Glutamatergic neuron (in vitro differentiated cells): ENCODE measurements around the gene MAML2. TPM values are rescaled to one million over a fixed set of nuclear protein-coding genes. Genes with fewer than 3 reads are reported as not detected.

Source experiments
- DNase-seq: peaks from one replicate; pipeline ENCODE4 v3.0.0; 2022
- H3K27ac Mint-ChIP-seq: one replicate; pipeline ENCODE4 v1.8.0; 2020; ENCODE audit warnings: mild to moderate bottlenecking, mixed read lengths, inconsistent platforms; ENCODE audit not compliant: unreplicated experiment
- H3K27me3 Mint-ChIP-seq: one replicate; pipeline ENCODE4 v1.8.0; 2020; ENCODE audit warnings: mild to moderate bottlenecking, moderate library complexity, mixed read lengths, inconsistent platforms; ENCODE audit not compliant: unreplicated experiment
- H3K36me3 Mint-ChIP-seq: one replicate; pipeline ENCODE4 v1.8.0; 2020; ENCODE audit warnings: mild to moderate bottlenecking, mixed read lengths, inconsistent platforms; ENCODE audit not compliant: unreplicated experiment
- H3K4me1 Mint-ChIP-seq: one replicate; pipeline ENCODE4 v1.8.0; 2020; ENCODE audit warnings: mild to moderate bottlenecking, low read depth, mixed read lengths, inconsistent platforms; ENCODE audit not compliant: unreplicated experiment
- H3K4me3 Mint-ChIP-seq: one replicate; pipeline ENCODE4 v1.8.0; 2020; ENCODE audit warnings: mild to moderate bottlenecking, mixed read lengths, inconsistent platforms; ENCODE audit not compliant: unreplicated experiment
- H3K9me3 Mint-ChIP-seq: one replicate; pipeline ENCODE4 v1.8.0; 2020; ENCODE audit warnings: mild to moderate bottlenecking, moderate library complexity, mixed read lengths, inconsistent platforms; ENCODE audit not compliant: unreplicated experiment
- total RNA-seq: library from RNA; stranded (reverse); fragmentation: NEBNext Ultra II Directional; extraction: Animal tissue kit (Norgen Biotek cat#: 25700); gene quantifications from one replicate; pipeline ENCODE4 v1.2.1, GENCODE V29; 2021; ENCODE audit not compliant: unreplicated experiment
- TF ChIP-seq, protein P1 (sequence below): fragments of 200-600 bp; sonication (generic); IDR thresholded peaks from one replicate; pipeline ENCODE4 v1.5.0; 2021; ENCODE audit not compliant: partially characterized antibody, unreplicated experiment

Gene MAML2
- total RNA-seq, 1 donor from 2014 or later, result 2.1 TPM

DNA sequence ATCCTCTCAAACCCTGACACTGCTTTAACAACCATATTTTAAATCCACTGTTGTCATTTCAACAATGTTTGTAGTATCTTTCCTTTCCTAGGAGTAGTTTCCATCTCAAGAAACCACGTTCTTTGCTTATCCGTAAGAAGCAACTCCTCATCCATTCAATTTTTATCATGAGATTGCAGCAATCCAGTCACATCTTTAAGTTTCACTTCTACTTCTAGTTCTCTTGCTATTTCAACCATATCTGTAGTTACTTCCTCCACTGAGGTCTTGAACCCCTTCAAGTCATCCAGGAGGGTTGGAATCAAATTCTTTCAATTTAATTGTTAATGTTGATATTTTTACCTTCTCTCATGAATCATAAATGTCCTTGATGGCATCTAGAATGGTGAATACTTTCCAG, 24.3 kb upstream of the MAML2 start:
- no peak overlapping the region for H3K27ac Mint-ChIP-seq
- H3K4me1 Mint-ChIP-seq, result no peaks in the 10 kb centered on the region
- DNase-seq, result no peak
- H3K9me3 Mint-ChIP-seq, result no peaks in the 10 kb centered on the region
- TF ChIP-seq, protein P1, sequence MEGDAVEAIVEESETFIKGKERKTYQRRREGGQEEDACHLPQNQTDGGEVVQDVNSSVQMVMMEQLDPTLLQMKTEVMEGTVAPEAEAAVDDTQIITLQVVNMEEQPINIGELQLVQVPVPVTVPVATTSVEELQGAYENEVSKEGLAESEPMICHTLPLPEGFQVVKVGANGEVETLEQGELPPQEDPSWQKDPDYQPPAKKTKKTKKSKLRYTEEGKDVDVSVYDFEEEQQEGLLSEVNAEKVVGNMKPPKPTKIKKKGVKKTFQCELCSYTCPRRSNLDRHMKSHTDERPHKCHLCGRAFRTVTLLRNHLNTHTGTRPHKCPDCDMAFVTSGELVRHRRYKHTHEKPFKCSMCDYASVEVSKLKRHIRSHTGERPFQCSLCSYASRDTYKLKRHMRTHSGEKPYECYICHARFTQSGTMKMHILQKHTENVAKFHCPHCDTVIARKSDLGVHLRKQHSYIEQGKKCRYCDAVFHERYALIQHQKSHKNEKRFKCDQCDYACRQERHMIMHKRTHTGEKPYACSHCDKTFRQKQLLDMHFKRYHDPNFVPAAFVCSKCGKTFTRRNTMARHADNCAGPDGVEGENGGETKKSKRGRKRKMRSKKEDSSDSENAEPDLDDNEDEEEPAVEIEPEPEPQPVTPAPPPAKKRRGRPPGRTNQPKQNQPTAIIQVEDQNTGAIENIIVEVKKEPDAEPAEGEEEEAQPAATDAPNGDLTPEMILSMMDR, result no peak
- peaks cover 3% of the 10 kb centered on the region for H3K27me3 Mint-ChIP-seq
- no peak overlapping the region for H3K4me3 Mint-ChIP-seq
- H3K36me3 Mint-ChIP-seq, result peaks cover 14% of the 10 kb centered on the region

DNA sequence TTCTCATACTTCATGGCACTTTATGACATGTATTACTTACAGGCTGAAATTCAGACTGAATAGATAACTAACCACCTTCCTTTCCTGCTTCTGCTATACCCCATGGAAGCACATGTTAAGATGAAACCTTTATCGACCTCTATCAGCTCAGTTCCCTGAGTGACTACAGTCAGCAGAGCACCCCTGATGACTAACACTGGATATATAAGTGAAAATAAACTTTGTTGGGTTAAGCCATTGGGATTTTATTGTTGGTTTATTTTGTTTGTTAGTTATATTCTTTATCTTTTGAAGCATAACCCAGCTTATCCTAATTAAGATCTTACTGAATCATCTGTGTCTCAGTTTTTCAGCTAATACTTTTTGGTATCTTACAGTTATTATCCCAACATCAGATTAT, 23.0 kb upstream of the MAML2 start:
- peaks cover 1% of the 10 kb centered on the region for H3K27me3 Mint-ChIP-seq
- TF ChIP-seq, protein P1, result no peak

DNA sequence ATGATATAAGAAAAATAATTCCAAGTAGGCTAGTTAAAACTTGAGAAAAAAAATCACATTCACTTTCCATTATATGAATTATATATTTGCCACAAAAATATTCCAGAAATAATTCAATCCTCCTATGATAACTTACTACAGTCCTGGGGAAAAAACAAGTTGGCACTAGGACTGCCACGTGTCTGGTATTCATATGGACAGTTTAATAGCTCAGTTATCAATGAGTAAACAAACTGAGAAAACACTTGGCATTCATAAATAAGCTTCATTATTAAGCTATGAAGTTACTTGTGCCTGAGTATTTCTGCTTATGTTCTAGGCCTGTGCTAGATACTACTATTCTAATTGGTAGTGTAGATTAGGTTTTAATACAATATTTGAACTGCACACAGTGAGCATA, 22.5 kb upstream of the MAML2 start:
- TF ChIP-seq, protein P1, result no peak
- no peak overlapping the region for H3K4me3 Mint-ChIP-seq
- no peaks in the 10 kb centered on the region for H3K9me3 Mint-ChIP-seq

More for the DNA sequence above, 23.0 kb upstream of the MAML2 start:
- DNase-seq, result no peak
- no peaks in the 10 kb centered on the region for H3K9me3 Mint-ChIP-seq
- H3K36me3 Mint-ChIP-seq, result peaks cover 14% of the 10 kb centered on the region
- no peaks in the 10 kb centered on the region for H3K4me1 Mint-ChIP-seq
- H3K27ac Mint-ChIP-seq, result no peak overlapping the region
- no peak overlapping the region for H3K4me3 Mint-ChIP-seq

DNA sequence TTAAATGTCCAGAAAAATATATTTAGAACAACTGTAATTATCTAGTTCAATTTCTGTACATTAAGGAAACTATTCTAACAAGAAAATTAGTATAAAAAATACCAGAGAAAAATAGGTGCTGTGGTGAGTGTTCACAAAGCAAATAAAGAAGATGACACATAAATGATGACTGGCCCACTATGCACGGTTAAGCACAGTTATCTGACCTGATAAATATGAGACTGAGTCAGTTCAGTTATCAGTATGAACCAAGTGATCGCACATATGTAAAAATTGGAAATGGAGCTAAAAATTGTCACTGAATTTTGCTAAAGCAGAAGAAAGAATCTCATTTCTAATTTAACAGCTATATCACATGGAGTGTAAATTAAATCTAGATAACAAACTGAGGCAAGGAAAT, 18.8 kb upstream of the MAML2 start:
- H3K27ac Mint-ChIP-seq, result no peak overlapping the region
- peaks cover 2% of the 10 kb centered on the region for H3K27me3 Mint-ChIP-seq
- H3K4me3 Mint-ChIP-seq, result no peak overlapping the region
- TF ChIP-seq, protein P1, result no peak
- no peaks in the 10 kb centered on the region for H3K36me3 Mint-ChIP-seq
- DNase-seq, result no peak
- H3K9me3 Mint-ChIP-seq, result no peaks in the 10 kb centered on the region
- no peaks in the 10 kb centered on the region for H3K4me1 Mint-ChIP-seq

More for the DNA sequence above, 22.5 kb upstream of the MAML2 start:
- peaks cover 1% of the 10 kb centered on the region for H3K27me3 Mint-ChIP-seq
- no peak for DNase-seq
- H3K4me1 Mint-ChIP-seq, result no peaks in the 10 kb centered on the region
- H3K36me3 Mint-ChIP-seq, result peaks cover 14% of the 10 kb centered on the region
- no peak overlapping the region for H3K27ac Mint-ChIP-seq

DNA sequence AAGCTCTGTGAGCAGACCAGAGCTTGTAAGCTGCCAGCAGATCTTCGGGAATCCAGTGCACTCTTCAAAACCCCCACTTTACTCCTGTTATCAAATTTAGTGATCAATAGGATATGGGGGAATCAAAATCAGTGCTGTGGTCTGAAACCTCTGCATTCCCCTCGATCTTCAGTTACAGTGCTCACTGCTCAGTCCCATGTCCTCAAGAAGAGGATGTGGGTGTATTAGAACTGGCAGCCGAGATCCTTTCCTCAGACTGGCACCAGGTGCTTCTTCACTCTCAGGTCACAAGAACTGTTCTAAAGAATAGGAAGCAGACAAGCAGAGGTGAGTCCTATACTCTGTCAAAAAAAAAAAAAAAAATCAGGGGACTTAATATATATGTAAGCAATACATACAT, 15.3 kb upstream of the MAML2 start:
- TF ChIP-seq, protein P1, result no peak
- no peak for DNase-seq
- peaks cover 2% of the 10 kb centered on the region for H3K27me3 Mint-ChIP-seq
- H3K4me1 Mint-ChIP-seq, result no peaks in the 10 kb centered on the region
- no peak overlapping the region for H3K4me3 Mint-ChIP-seq
- H3K36me3 Mint-ChIP-seq, result no peaks in the 10 kb centered on the region
- H3K9me3 Mint-ChIP-seq, result no peaks in the 10 kb centered on the region
- no peak overlapping the region for H3K27ac Mint-ChIP-seq
